Activated effector memory CD4-positive, alpha-beta T cell treated with anti-CD3 and anti-CD28 coated beads, Interleukin-2, amount 50 U/mL, for 16 hours (primary cell): ENCODE data around the gene MAP7.
"Not testable (repeated sequence)": the region's sequence is repeated elsewhere in the genome, so short reads cannot be mapped to it uniquely, and the experiment has no call there.

Source experiments
- DNase-seq: peaks from one replicate; pipeline ENCODE4 v3.0.0-alpha.2; 2020

The MAP7 gene

DNA sequence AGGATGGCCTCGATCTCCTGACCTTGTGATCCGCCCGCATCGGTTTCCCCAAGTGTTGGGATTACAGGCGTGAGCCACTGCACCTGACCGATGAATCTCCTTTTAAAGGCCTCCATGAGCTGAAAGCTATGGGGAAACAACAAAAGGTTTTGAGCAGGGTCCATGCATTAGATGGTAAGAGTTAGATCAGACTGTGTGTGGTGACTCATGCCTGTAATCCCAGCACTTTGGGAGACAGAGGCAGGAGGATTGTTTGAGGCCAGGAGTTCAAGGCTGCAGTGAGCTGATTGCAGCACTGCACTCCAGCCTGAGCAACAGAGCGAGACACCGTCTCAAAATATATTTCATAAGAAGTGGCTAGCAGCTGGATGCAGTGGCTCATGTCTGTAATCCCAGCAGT is 219.6 kb downstream of the MAP7 start:
- no peak for DNase-seq

DNA sequence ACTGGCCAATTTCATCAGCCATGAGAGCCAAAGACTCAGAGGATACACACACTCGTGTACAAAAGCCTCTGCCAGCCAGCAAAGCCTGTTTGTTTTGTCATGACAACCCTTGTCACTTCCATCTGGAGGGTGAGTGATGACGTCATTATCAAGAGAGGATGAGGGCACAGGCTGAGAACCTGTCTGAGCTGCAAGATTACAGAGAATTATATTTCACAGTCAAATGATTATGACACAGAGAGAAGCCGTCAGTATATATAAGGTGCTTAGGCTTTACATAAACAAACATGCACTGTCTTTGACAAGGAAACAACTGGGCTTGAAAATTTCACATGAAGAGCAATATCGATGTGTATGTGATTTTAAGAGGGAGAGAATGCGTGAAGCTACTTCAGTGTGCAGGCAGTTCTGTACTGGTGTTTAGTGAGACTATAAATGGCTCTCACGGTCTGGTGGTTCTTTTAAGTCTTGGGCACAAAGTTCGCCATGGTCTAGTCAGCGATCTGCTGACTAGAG is 224.1 kb downstream of the MAP7 start:
- no peak for DNase-seq

DNA sequence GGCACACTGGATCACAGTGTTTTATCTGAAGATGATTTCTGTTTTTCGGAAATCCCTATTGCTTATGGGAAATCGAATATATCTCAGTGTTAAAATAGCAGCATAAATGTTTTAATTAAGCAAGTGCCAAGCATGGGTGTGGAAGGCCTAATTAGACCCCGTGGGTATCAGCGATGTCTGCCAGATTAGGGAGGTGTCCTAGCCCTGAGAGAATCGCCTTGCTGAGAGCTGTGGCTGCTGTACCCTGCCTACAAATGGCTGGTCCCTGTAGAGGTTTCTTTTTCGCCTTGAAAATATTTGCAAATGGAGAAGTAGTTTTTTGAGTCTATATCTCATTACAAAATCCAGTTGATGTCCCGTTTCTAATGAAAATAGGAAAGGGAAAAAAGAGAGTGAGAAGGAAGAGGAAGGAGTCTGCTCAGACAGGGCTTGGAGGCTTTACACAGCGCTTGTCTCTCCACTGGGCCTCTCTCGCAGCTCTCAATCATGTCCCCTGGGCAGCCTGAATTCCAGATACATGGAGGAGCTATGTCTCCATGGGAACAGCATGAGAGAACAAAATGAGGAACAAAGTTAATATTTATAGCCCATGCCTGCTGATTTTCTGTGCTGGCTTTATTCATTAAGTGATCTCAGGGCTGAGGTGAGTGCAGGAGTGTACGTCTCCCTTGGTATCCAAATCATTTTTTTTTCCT is 225.4 kb downstream of the MAP7 start:
- DNase-seq, result no peak

DNA sequence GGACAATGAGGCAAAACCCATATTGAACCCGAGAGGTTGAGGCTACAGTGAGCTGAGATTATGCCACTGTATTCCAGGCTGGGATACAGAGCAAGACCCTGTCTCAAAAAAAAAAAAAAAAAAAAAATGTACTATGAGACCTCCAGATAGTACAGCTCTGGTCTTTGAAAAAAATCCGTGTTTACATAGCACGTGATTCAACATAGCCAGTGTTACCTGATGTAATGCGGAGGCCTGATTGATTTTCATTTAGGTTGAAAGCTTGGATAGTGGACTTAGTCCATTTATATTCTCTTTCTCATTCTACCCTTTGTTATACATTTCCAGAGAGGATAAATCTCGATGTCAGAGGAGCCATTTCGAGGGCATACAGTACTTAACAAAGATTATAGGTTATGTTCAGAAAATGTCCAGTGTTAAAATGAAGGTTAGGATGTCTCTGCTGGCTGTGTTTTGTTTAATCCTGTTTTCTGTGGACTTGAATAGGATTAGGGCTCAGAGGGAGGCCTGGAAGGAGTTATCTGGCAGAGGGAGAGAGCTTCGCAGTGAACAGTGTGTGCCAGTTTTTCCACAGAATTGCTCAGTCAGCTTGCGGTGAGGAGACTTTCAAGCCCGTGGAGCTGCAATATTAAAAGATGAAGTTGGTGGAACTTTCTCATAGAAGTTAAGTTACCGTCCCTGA is 226.7 kb downstream of the MAP7 start:
- no peak for DNase-seq

DNA sequence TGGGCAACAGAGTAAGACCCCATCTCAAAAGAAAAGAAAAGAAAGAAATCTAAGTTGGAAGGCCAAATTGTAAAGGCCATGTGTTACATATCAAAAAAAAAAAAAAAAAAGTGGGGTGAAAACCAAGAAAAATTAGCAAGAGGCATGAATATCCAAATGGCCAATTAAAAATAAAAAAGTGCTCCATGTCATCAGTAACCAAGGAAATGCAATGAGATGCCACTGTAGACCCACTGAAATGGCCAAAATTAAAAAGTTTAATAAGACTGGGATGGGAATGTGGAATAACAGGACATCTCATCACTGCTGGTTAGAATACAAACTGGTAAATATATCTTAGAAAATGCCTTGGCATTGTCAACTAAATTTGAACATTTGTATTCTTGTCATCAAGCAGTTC is 230.5 kb downstream of the MAP7 start:
- no peak for DNase-seq

DNA sequence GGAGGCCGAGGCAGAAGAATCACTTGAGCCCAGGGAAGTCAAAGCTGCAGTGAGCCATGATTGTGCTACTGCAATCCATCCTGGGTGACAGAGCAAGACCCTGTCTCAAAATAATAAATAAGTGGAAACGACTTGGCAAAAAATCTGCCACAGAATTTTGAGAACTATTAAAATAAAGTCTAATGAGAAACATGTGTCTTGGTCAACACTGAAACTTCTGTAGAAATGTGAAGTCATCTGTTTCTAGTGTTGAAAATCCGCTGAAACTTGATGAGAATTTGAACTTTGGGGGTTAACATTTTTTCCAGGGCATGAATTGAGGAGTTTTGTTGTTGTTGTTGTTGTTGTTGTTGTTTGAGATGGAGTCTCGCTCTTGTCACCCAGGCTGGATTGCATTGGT is 231.5 kb downstream of the MAP7 start:
- DNase-seq, result no peak

DNA sequence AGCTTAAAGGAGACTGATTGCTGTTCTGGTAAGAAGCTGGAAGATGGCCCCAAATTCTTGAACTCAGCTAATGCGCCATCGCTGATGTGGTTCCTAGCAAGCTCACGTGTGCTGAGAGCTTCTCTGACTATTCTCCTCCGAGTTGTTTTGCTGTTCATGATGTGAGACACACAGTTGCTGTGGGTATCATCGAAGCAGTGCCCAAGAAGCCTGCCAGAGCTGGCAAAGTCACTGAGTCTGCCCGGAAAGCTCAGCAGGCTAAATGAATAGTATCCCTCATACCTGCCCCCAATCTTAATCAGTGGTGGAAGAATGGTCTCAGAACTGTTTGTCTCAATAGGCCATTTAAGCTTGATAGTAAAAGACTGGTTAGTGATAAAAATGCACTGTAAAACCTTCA is 232.3 kb downstream of the MAP7 start:
- DNase-seq, result no peak

DNA sequence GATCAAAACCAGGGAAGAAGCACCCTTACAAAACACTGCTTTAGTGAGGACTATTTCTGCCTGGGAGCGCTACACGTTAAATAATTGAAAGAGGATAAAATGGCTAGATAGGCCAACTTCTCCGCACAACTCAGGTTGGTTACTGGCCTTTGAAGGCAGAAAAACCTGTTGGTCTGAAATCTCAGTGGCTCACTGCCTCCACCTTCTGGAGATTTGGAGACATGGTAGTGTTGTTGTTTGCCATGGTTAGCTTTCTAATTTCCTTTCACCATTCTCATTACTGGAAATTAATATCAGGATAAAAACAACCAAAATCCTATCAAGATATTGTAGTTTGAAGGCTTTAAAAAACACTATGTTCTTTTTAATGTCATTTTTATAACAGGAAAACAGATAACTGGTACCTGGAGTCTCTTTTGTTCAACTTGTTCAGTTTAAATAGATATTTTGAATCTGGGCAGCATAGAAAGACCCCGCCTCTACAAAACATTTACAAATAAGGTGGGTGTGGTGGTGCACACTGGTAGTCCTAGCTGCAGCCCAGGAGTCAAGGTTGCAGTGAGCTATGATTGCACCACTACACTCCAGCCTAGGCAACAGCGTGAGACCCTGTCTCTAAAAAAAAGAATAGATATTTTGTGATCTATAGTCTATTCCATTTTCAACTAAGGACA is 233.1 kb downstream of the MAP7 start:
- peak; percentile 78 for DNase-seq

DNA sequence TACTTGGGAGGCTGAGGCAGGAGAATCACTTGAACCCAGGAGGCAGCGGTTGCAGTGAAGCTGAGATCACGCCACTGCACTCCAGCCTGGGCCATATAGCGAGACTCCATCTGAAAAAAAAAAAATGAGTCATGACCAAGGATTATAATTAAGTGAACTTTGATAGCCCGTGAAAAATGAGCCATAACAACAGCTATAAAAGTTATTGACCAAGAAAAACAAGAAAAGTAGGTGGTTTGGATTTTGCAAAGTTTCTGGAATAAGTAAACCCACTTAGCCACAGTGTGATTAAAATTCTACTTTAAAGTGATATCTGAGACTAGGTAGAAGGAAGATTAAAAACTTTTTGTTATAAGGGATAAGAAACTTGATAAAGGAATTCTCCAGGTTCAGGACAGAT is 234.6 kb downstream of the MAP7 start:
- DNase-seq, result no peak

DNA sequence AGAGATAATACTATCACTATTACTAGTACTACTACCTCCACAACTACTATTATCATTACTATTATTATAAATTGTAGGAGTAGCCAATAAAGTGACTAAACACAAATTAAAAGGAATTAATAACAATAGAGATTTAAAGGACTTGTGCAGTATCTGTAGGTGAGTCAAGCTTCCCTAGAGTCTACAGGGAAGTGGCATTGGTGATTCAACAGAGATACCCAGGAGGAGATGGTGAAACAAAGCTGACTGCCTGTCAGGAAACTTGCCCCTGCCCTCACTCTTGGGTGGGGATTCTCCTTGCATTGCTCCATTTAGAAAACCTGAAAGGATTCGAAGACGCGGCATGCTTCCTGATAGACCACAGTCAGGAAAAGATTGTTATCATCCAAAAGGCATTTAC is 237.2 kb downstream of the MAP7 start:
- DNase-seq, result no peak

DNA sequence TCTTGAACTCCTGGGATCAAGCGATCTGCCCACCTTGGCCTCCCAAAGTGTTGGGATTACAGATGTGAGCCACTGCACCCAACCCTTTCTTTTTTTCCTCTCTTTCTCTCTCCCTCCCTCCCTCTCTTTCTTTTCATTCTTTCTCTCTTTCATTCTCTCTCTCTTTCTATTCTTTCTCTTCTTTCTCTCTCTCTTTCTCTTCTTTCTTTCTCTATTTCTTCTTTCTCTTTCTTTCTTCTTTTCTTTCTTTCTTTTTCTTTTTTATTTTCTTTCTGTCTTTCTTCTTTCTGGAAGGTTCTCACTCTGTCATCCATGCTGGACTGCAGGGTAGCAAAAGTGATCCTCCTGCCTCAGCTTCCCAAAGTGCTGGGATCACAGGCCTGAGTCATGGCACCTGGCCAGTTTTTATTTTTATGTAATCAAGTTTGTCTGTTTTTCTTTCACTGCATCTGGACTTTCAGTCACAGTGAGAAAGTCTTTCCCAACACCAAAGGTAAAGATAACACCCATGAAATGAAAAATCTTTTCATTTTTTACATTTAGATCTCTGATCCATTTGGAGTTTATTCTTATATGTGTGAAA is 240.4 kb downstream of the MAP7 start:
- DNase-seq, result no peak

DNA sequence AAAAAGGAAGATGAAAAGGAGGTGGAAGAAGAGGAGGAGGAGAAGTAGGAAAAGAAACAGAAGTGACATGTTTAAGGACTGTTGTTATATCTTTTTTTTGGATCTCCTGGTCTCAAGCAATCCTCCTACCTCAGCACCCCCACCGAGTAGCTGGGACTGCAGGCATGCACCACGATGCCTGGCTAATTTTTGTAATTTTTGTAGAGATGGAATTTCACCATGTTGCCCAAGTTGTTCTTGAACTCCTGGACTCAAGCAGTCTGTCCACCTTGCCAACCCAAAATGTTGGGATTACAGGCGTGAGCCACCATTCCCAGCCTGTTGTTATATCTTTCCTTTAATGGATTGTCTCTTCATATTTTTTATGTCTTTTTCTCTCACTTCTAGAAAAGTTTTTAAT is 241.1 kb downstream of the MAP7 start:
- DNase-seq, result no peak

DNA sequence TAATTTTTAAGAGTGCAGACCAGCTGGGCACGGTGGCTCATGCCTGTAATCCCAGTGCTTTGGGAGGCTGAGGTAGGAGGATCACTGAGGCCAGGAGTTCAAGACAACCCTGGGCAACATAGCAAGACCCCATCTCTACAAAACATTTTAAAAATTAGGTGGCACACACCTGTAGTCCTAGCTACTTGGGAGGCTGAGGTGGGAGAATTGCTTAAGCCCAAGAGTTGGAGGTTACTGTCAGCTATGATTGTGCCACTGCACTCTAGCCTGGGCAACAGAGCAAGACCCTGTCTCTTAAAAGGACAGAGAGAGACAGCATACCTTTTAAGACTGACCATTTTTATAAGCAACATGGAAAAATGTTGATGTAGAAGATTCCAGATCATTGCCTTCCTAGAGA is 241.8 kb downstream of the MAP7 start:
- DNase-seq, result not testable (repeated sequence)

DNA sequence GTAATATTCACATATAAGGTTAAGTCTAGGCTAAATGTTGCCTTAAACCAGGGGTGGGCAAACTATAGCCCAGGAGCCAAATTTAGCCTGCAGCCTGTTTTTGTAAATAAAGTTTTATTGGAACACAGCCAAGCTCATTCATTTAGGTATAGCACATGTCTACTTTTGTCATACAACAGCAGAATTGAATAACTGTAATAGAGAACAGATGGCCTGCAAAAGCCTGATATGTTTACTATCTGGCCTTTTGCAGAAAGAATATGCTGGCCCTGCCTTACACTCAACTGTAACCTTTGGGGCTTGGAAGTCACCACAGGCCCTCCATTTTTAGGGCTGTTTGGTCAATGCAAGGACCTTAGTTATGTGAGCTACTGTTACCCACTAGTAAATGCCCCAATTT is 242.9 kb downstream of the MAP7 start:
- no peak for DNase-seq

DNA sequence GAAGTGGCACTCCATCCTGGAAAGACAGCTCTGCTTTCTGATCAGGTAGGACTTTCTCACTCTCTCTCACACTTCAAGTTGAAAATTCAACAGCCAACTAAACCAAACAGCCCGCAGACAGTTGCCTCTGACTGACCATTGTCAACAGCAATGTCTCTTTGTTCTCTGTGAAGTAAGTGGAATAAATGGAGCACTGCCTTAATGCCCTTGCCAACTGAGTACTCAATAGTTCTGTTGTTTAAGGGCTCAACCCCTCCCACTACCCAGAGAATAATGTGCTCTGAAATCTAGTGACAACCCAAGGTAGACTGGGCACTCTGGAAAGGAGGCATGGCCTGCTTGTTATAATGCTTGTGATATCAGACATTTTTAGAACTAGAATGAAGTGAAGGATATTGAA is 243.8 kb downstream of the MAP7 start:
- no peak for DNase-seq

DNA sequence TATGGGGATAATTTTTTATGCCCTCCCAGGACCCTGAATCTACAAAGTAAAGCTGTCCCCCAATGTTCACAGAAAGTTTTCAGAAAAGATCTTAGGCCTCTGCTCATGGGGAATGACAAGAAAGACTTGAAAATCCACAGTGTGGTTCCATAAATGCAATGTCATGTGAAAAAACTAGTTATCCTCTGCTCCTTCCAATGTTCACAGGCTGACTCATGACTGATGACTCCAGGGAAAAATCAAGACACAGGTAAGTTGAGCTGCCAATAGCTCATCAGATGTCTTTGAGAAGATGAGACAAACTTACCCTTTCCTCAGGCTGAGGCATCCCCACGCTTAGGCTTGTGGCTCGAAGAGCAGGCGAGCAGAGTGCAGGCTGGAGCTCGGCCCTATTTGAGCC is 245.8 kb downstream of the MAP7 start:
- DNase-seq, result no peak

DNA sequence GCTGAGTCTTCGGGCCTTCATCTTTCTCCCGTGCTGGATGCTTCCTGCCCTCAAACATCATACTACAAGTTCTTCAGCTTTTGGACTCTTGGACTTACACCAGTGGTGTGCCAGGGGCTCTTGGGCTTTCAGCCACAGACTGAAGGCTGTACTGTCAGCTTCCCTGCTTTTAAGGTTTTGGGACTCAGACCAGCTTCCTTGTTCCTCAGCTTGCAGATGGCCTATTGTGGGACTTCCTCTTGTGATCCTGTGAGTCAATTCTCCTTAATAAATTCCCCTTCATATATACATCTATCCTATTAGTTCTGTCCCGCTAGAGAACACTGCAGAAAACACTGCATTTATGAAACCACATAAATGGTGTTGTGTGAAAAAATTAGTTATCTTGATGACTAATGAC is 246.7 kb downstream of the MAP7 start:
- DNase-seq, result no peak

DNA sequence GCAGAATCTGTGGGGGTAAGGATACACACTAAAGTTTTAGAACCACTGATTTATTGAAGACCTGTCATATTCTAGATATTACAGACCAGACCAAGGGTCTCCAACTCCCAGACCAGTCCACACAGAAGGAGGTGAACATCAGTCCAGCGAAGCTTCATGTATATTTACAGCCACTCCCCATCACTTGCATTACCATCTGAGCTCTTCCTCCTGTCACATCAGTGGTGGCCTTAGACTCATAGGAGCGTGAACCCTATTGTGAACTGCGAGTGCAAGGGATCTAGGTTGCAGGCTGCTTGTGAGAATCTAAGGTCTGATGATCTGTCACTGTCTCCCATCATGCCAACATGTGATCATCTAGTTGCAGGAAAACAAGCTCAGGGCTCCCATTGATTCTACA is 255.6 kb downstream of the MAP7 start:
- no peak for DNase-seq
